GM20000 (cell line): ENCODE results near the gene PPP4R4.

Source experiments
- DNase-seq: peaks from one replicate; pipeline ENCODE4 v3.0.0; 2012; ENCODE audit warnings: low spot score
- CTCF ChIP-seq: IDR thresholded peaks from 2 replicates; pipeline ENCODE4 v1.5.1; 2012; ENCODE audit warnings: mild to moderate bottlenecking, control low read depth; ENCODE audit errors: extremely low read depth, missing control alignments

The PPP4R4 gene

GRCh38 chr14:94298130-94298529, 124.0 kb downstream of the PPP4R4 start:
- DNase-seq: no peak
- TF ChIP-seq CTCF: no peak

GRCh38 chr14:94303111-94303510, 129.0 kb downstream of the PPP4R4 start:
- no peak for DNase-seq
- TF ChIP-seq CTCF: no peak

GRCh38 chr14:94304243-94304642, 130.1 kb downstream of the PPP4R4 start:
- no peak for TF ChIP-seq CTCF
- no peak for DNase-seq

- DNase-seq: no peak
- no peak for TF ChIP-seq CTCF
These were observed 131.5 kb downstream of the PPP4R4 start for GRCh38 chr14:94305620-94306019.

- no peak for TF ChIP-seq CTCF
- DNase-seq: no peak
These were observed 132.2 kb downstream of the PPP4R4 start for GRCh38 chr14:94306047-94306978.

- DNase-seq: no peak
- no peak for TF ChIP-seq CTCF
These were observed 133.4 kb downstream of the PPP4R4 start for GRCh38 chr14:94307410-94307992.

- no peak for DNase-seq
- no peak for TF ChIP-seq CTCF
These were observed 135.6 kb downstream of the PPP4R4 start for GRCh38 chr14:94309721-94310120.
